ENCODE results near the gene ZNF644. TPM values are rescaled to one million over a fixed set of nuclear protein-coding genes. Genes with fewer than 3 reads are reported as not detected.

Gene ZNF644
- total RNA-seq, 8 experiments from 2014 or later, result 33.9 to 125 (median 103) TPM

- no peaks in the 10 kb centered on the region for H3K4me1 ChIP-seq (replicated peaks in 1 of 2)
- no peak overlapping the region for H3K27ac ChIP-seq
- in situ Hi-C loops (cut with MboI; ENCODE audit: low pct_unique_long_range_greater_than_20kb in 2 of 9, low sequenced_read_pairs in 9 of 9, unreplicated experiment in 9 of 9), result loop anchor here in 1 of 9 experiments (25.0 kb wide), 2 partner anchors 376 to 851 kb away; no protein-coding TSS in a partner anchor
- no peak overlapping the region for H3K4me3 ChIP-seq
- 93 to 100% (median 100%) methylated on average over 2 of the region's 2 CpGs for WGBS, 10 experiments
- ATAC-seq (replicated peaks in 6 of 8), result no peak
Measured at GRCh38 chr1:90963236-90963635, 58.6 kb downstream of the ZNF644 start.

- ATAC-seq (replicated peaks in 6 of 8), result peak in 4 of 8 experiments; percentile 33 to 49 (median 44)
- WGBS, 10 experiments, result 60 to 100% (median 89%) methylated on average over 2 to 5 of the region's 5 CpGs
- Histone ChIP-seq H3K4me3 (no peak overlapping the region), H3K27ac (no peak overlapping the region), H3K4me1 (replicated peaks in 1 of 2) (no peaks in the 10 kb centered on the region)
- in situ Hi-C loops (cut with MboI; ENCODE audit: low pct_unique_long_range_greater_than_20kb in 2 of 9, low sequenced_read_pairs in 9 of 9, unreplicated experiment in 9 of 9), result loop anchor here in 1 of 9 experiments (25.0 kb wide), 2 partner anchors 372 to 847 kb away; no protein-coding TSS in a partner anchor
Measured at GRCh38 chr1:90959352-90960206, 62.3 kb downstream of the ZNF644 start.

DNA sequence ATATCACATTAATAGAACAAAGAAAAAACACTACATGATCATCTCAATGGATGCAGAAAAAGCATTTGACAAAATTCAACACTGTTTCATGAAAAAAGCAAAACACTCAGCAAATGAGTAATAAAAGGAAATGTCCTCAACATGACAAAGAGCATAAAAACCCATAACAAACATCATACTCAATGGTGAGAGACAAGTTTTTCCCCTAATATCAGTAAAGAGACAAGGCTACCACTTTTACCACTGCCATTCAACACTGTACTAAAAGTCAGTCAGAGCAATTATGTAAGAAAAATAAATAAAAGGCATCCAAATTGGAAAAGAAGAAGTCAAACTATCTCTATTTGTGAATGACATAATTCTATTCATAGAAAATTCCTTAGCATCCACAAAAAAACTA, 64.3 kb downstream of the ZNF644 start:
- H3K4me1 ChIP-seq (replicated peaks in 1 of 2), result no peaks in the 10 kb centered on the region
- H3K4me3 ChIP-seq, result no peak overlapping the region
- H3K27ac ChIP-seq, result no peak overlapping the region
- ATAC-seq (replicated peaks in 6 of 8), result no peak
- in situ Hi-C loops (cut with MboI; ENCODE audit: low pct_unique_long_range_greater_than_20kb in 2 of 9, low sequenced_read_pairs in 9 of 9, unreplicated experiment in 9 of 9), result loop anchor here in 1 of 9 experiments (25.0 kb wide), 2 partner anchors 370 to 845 kb away; no protein-coding TSS in a partner anchor

DNA sequence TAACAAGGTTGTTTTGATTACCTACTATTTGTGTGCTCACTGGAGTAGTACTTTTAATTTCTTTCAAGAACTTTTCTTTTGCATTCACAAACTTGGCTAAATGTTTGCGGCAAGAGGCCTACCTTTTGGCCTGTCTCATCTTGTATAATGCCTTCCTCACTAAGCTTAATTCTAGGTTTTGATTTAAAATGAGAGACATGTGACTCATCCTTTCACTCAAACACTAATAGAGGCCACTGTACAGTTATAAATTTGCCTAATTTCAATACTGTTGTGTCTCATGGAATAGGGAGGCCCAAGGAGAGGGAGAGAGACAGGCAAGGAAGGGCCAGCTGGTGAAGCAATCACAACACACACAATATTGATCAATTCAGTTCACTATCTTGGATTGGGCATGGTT, 66.1 kb downstream of the ZNF644 start:
- Histone ChIP-seq H3K4me3 (no peak overlapping the region), H3K27ac (no peak overlapping the region), H3K4me1 (replicated peaks in 1 of 2) (no peaks in the 10 kb centered on the region)
- peak in 1 of 8 experiments; percentile 22 for ATAC-seq (replicated peaks in 6 of 8)
- in situ Hi-C loops (cut with MboI; ENCODE audit: low pct_unique_long_range_greater_than_20kb in 2 of 9, low sequenced_read_pairs in 9 of 9, unreplicated experiment in 9 of 9), result loop anchor here in 1 of 9 experiments (25.0 kb wide), 2 partner anchors 368 to 843 kb away; no protein-coding TSS in a partner anchor
- WGBS, 10 experiments, result 80 to 100% (median 100%) methylated on average over 1 of the region's 1 CpG; no CpG with 5 or more reads in 4 of the 10 experiments

GRCh38 chr1:90952906-90953305, 68.9 kb downstream of the ZNF644 start:
- no peak for ATAC-seq (replicated peaks in 6 of 8)
- Histone ChIP-seq H3K27ac (no peak overlapping the region), H3K4me3 (no peak overlapping the region), H3K4me1 (replicated peaks in 1 of 2) (no peaks in the 10 kb centered on the region)
- WGBS, 10 experiments, result 87 to 100% (median 97%) methylated on average over 2 to 3 of the region's 3 CpGs; no CpG with 5 or more reads in 1 of the 10 experiments
- in situ Hi-C loops (cut with MboI; ENCODE audit: low pct_unique_long_range_greater_than_20kb in 2 of 9, low sequenced_read_pairs in 9 of 9, unreplicated experiment in 9 of 9), result loop anchor here in 1 of 9 experiments (25.0 kb wide), 2 partner anchors 366 to 841 kb away; no protein-coding TSS in a partner anchor

- H3K27ac ChIP-seq, result no peak overlapping the region
- in situ Hi-C loops (cut with MboI; ENCODE audit: low pct_unique_long_range_greater_than_20kb in 2 of 9, low sequenced_read_pairs in 9 of 9, unreplicated experiment in 9 of 9), result loop anchor here in 1 of 9 experiments (25.0 kb wide), 2 partner anchors 364 to 839 kb away; no protein-coding TSS in a partner anchor
Measured at GRCh38 chr1:90951009-90951408, 70.8 kb downstream of the ZNF644 start.

GRCh38 chr1:90948301-90948700, 73.5 kb downstream of the ZNF644 start:
- H3K4me3 ChIP-seq, result no peak overlapping the region
- in situ Hi-C loops (cut with MboI; ENCODE audit: low pct_unique_long_range_greater_than_20kb in 2 of 9, low sequenced_read_pairs in 9 of 9, unreplicated experiment in 9 of 9), result no loop called here
- no peak for ATAC-seq (replicated peaks in 6 of 8)
- H3K4me1 ChIP-seq (replicated peaks in 1 of 2), result peaks cover 0 to 3% of the 10 kb centered on the region in 2 donors
- no peak overlapping the region for H3K27ac ChIP-seq
- 79 to 100% (median 92%) methylated on average over 5 to 7 of the region's 7 CpGs; no CpG with 5 or more reads in 2 of the 10 experiments for WGBS, 10 experiments

More at GRCh38 chr1:90951009-90951408, 70.8 kb downstream of the ZNF644 start:
- Histone ChIP-seq H3K4me3 (no peak overlapping the region), H3K4me1 (replicated peaks in 1 of 2) (no peaks in the 10 kb centered on the region)
- 14 to 100% (median 92%) methylated on average over 1 to 2 of the region's 2 CpGs; no CpG with 5 or more reads in 1 of the 10 experiments for WGBS, 10 experiments
- ATAC-seq (replicated peaks in 6 of 8), result no peak

DNA sequence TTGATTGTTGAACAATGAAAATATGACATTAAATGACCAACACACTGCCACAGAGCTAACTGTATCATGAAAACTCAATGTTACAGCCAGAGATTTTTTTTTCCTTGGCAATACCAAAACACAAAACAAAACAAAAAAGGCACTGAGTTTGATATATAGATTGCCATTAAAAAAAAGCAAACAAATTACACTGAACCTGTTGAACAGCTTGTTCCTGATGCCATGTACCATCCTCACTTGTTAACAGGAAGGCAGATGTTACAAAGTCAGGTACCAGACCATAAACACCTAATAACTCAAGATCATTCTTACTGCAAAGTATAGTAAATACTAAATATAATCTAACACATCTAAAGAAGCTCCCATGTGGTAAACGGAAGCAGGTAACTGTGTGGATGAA, 75.2 kb downstream of the ZNF644 start:
- no peak for ATAC-seq (replicated peaks in 6 of 8)

GRCh38 chr1:90945287-90945686, 76.5 kb downstream of the ZNF644 start:
- ATAC-seq (replicated peaks in 6 of 8), result no peak
- Histone ChIP-seq H3K27ac (no peak overlapping the region), H3K4me1 (replicated peaks in 1 of 2) (peaks cover 0 to 3% of the 10 kb centered on the region in 2 donors), H3K4me3 (no peak overlapping the region)
- in situ Hi-C loops (cut with MboI; ENCODE audit: low pct_unique_long_range_greater_than_20kb in 2 of 9, low sequenced_read_pairs in 9 of 9, unreplicated experiment in 9 of 9), result no loop called here

More for the DNA sequence above, 75.2 kb downstream of the ZNF644 start:
- no peak overlapping the region for H3K27ac ChIP-seq
- WGBS, 10 experiments, result 86 to 100% (median 100%) methylated on average over 1 of the region's 1 CpG; no CpG with 5 or more reads in 3 of the 10 experiments
- H3K4me1 ChIP-seq (replicated peaks in 1 of 2), result peaks cover 0 to 3% of the 10 kb centered on the region in 2 donors
- in situ Hi-C loops (cut with MboI; ENCODE audit: low pct_unique_long_range_greater_than_20kb in 2 of 9, low sequenced_read_pairs in 9 of 9, unreplicated experiment in 9 of 9), result no loop called here
- H3K4me3 ChIP-seq, result no peak overlapping the region

DNA sequence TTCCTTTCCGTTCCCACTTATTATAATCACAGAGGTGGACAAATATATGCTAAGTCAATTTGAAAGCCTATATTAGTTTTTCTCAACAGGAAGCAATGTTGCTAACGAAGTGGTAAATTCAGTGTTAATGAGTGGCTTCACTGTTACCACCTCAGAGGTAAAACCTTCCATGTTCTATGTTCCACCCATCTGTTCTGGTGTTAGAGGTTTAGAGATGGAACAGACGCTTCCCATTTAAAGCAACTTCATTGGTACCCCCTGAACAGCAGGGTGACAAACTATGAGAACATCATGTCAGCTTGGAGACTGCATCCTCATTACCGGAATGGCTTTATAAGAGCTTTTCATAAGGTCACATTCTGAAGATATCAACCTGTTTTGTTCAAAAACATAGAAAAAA, 77.9 kb downstream of the ZNF644 start:
- ATAC-seq (replicated peaks in 6 of 8), result no peak
- Histone ChIP-seq H3K27ac (no peak overlapping the region), H3K4me3 (no peak overlapping the region), H3K4me1 (replicated peaks in 1 of 2) (peaks cover 0 to 3% of the 10 kb centered on the region in 2 donors)
- WGBS, 10 experiments, result 90 to 100% (median 99%) methylated on average over 1 to 4 of the region's 4 CpGs
- in situ Hi-C loops (cut with MboI; ENCODE audit: low pct_unique_long_range_greater_than_20kb in 2 of 9, low sequenced_read_pairs in 9 of 9, unreplicated experiment in 9 of 9), result no loop called here

- in situ Hi-C loops (cut with MboI; ENCODE audit: low pct_unique_long_range_greater_than_20kb in 2 of 9, low sequenced_read_pairs in 9 of 9, unreplicated experiment in 9 of 9), result no loop called here
Measured at GRCh38 chr1:90940746-90941145, 81.1 kb downstream of the ZNF644 start.

DNA sequence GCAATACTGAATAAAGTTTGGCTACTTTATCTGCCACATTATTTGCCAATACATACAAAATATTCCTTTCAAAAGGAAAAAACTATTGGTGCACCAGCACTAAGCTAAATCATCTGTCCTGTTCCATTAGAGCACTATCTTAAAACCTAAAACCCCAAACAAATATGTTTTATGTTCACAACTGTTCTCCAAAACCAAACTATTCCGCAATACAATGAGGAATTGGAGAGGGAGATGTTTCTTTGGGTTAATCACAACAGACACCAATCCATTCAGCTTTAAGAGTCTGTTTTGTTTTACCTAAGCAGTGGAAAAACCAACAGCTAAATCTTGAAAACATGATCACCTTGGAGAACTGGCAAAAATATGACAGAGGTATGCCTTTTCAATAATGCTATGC, 85.1 kb downstream of the ZNF644 start:
- ATAC-seq (replicated peaks in 6 of 8), result no peak
- in situ Hi-C loops (cut with MboI; ENCODE audit: low pct_unique_long_range_greater_than_20kb in 2 of 9, low sequenced_read_pairs in 9 of 9, unreplicated experiment in 9 of 9), result no loop called here
- Histone ChIP-seq H3K4me3 (no peak overlapping the region), H3K4me1 (replicated peaks in 1 of 2) (no peaks in the 10 kb centered on the region), H3K27ac (no peak overlapping the region)
- 100% methylated on average over 1 of the region's 1 CpG; no CpG with 5 or more reads in 1 of the 10 experiments for WGBS, 10 experiments

More at GRCh38 chr1:90940746-90941145, 81.1 kb downstream of the ZNF644 start:
- no peak for ATAC-seq (replicated peaks in 6 of 8)
- no peak overlapping the region for H3K4me3 ChIP-seq
- H3K27ac ChIP-seq, result no peak overlapping the region
- 83 to 100% (median 100%) methylated on average over 2 of the region's 2 CpGs; no CpG with 5 or more reads in 1 of the 10 experiments for WGBS, 10 experiments
- peaks cover 0 to 3% of the 10 kb centered on the region in 2 donors for H3K4me1 ChIP-seq (replicated peaks in 1 of 2)

GRCh38 chr1:90936061-90936460, 85.8 kb downstream of the ZNF644 start:
- Histone ChIP-seq H3K27ac (no peak overlapping the region), H3K4me3 (no peak overlapping the region), H3K4me1 (replicated peaks in 1 of 2) (no peaks in the 10 kb centered on the region)
- in situ Hi-C loops (cut with MboI; ENCODE audit: low pct_unique_long_range_greater_than_20kb in 2 of 9, low sequenced_read_pairs in 9 of 9, unreplicated experiment in 9 of 9), result no loop called here
- ATAC-seq (replicated peaks in 6 of 8), result no peak
- 84 to 97% (median 93%) methylated on average over 3 to 4 of the region's 4 CpGs; no CpG with 5 or more reads in 1 of the 10 experiments for WGBS, 10 experiments

Data from motor neuron (in vitro differentiated cells).